ENCODE results near the gene LRRC37A. TPM values are rescaled to one million over a fixed set of nuclear protein-coding genes. Genes with fewer than 3 reads are reported as not detected.
"Not testable (repeated sequence)": the region's sequence is repeated elsewhere in the genome, so short reads cannot be mapped to it uniquely, and the experiment has no call there.

Gene LRRC37A
- total and polyA plus RNA-seq, 12 donors: 0.19 to 4.1 (median 1.2) TPM

DNA sequence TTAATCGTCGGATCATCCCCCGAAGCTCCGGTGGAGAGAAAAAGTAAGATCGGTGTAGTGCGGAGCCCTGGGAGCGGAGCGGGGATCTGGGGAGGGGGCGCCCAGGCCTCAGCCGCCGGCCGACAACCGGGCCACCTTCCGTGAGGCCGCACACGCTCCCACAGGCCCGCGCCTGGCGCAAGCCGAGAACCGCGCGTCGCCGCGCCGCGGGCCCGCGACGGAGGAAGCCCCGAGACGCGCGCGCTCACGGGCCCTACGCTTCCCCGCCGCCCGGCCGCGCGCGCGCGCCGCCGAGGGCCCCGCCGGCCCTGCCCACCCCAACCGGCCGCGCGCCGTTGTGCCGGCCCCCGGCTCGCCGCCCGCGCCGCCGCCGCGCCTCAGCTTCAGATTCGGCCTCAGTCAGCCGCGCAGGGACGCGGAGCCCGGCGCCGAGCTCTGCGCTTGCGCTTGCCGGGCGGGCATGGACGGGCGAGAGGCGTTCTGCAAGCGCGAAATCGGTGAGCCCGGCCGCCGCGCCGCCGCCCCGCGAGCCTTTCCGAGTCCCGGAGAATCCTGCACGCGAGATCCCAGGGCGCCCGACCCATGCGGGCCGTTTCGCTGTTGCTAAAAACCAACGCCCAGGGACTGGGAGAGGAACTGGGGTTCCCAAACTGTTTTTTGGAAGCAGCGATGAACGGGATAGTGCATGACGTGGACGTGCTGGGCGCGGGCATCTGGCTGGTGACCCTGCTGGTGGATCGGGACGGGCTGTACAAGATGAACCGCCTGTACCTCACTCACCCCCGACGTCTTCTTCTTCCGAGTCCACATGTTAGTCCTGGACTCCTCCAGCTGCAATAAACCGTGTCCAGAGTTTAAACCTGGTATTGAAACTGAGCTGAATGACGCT is 28.0 kb upstream of the LRRC37A start:
- H3K4me3 ChIP-seq: peak overlapping the region; percentile 61 to 95 (median 72)
- peak overlapping the region; percentile 33 to 95 (median 88) for H3K27ac ChIP-seq
- peak; percentile 87 to 99 (median 93) for ATAC-seq
- H3K27me3 ChIP-seq: no peaks in the 10 kb centered on the region
- no peaks in the 10 kb centered on the region for H3K36me3 ChIP-seq
- TF ChIP-seq, protein P1, sequence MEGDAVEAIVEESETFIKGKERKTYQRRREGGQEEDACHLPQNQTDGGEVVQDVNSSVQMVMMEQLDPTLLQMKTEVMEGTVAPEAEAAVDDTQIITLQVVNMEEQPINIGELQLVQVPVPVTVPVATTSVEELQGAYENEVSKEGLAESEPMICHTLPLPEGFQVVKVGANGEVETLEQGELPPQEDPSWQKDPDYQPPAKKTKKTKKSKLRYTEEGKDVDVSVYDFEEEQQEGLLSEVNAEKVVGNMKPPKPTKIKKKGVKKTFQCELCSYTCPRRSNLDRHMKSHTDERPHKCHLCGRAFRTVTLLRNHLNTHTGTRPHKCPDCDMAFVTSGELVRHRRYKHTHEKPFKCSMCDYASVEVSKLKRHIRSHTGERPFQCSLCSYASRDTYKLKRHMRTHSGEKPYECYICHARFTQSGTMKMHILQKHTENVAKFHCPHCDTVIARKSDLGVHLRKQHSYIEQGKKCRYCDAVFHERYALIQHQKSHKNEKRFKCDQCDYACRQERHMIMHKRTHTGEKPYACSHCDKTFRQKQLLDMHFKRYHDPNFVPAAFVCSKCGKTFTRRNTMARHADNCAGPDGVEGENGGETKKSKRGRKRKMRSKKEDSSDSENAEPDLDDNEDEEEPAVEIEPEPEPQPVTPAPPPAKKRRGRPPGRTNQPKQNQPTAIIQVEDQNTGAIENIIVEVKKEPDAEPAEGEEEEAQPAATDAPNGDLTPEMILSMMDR (IDR thresholded peaks at IDR 0.05): peak in 2 of 9 donors; percentile 3 to 8
- no peaks in the 10 kb centered on the region for H3K9me3 ChIP-seq
- peaks cover 5 to 28% (median 12%) of the 10 kb centered on the region in 9 donors for H3K4me1 ChIP-seq
- DNase-seq: peak; percentile 85 to 90
- WGBS, 2 donors: 0% methylated on average over 106 to 116 of the region's 116 CpGs
- intact Hi-C loops (cut with DNase I): loop anchor here in 1 of 10 donors (5.0 kb wide), 1 partner anchor 675 kb away; no protein-coding TSS in a partner anchor

DNA sequence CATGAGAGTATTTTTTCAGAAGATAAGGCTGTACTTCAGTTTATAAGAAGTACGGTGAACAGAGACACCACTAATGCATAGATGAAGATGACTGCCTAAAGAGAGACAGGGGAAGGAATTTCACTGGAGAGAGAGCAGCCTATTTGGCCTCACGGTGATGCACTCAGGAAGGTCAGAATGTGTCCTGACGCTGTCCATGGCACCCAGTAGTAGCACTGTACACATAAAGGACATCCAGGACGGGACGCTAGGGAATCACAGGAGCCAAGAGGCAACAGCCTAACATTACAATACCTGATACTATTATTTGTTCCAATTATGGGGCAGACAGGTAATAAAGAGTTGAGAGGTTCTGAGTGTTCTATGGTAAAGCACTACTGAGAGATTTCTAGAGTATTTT is 24.9 kb upstream of the LRRC37A start:
- ATAC-seq (no peak), DNase-seq (no peak)
- H3K27ac ChIP-seq: no peak overlapping the region
- H3K9me3 ChIP-seq: no peaks in the 10 kb centered on the region
- H3K27me3 ChIP-seq: peaks cover 0 to 4% (median 0%) of the 10 kb centered on the region in 7 donors
- intact Hi-C loops (cut with DNase I): no loop called here
- peaks cover 5 to 21% (median 12%) of the 10 kb centered on the region in 9 donors for H3K4me1 ChIP-seq
- TF ChIP-seq, protein P1 (IDR thresholded peaks at IDR 0.05): no peak
- no peak overlapping the region for H3K4me3 ChIP-seq
- WGBS, 2 donors: 54% methylated on average over 5 of the region's 5 CpGs
- H3K36me3 ChIP-seq: no peaks in the 10 kb centered on the region

DNA sequence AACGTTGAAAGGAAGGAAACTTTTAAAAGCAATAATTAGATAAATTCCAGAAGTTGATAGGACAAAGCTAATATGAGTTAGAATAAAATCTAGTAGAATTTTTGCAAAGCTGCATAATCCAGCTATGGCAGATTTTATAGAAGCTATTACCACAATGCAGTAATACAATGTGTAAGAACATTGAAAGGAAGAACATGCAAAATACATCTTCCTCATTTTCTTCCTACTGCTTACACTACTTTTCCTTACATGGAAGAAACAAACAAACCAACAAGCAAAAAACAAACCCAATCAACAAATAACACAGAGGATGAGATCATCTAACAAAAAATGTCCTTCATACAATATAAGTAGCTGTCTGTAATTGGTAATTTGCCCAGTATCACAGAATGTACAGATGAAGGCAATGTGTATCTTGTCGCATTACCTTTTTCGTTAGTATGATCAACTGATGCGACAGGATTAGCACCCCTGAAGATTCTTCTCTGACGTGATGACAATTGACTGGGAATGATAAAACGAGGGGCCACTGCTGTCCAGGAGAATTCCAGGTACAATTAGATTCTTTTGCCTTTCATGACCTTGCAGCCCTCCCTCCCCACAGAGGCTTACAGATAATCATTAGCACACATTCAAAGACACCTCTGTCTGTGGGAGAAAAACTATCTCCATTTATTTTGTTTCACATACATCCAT is 21.2 kb upstream of the LRRC37A start:
- no peak overlapping the region for H3K4me3 ChIP-seq
- peaks cover 0 to 6% (median 0%) of the 10 kb centered on the region in 7 donors for H3K27me3 ChIP-seq
- H3K36me3 ChIP-seq: no peaks in the 10 kb centered on the region
- TF ChIP-seq, protein P1 (IDR thresholded peaks at IDR 0.05): no peak
- H3K27ac ChIP-seq: no peak overlapping the region
- DNase-seq (no peak), ATAC-seq (no peak)
- intact Hi-C loops (cut with DNase I): no loop called here
- H3K9me3 ChIP-seq: no peaks in the 10 kb centered on the region
- no peaks in the 10 kb centered on the region for H3K4me1 ChIP-seq
- WGBS, 2 donors: 63 to 70% methylated on average over 6 of the region's 6 CpGs

DNA sequence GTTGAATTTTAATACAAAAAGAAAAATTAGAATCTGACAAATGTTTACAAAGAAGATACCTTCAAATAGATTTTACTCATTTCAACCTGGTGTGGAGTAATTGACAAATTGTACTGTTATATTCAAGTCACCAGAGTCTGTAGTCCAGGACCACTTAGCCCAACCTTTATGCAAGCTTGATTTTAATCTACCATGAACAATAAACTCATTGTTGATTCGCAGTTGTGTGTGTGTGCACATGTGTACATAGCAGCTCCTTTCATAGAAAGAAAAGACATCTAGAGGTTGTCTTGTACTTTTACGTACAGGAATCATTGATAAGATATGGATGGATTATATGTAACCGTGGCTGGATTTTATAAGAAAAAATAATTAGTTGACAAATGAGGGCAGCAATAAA is 20.7 kb upstream of the LRRC37A start:
- no peak for DNase-seq
- Histone ChIP-seq H3K4me1 (no peaks in the 10 kb centered on the region), H3K4me3 (no peak overlapping the region), H3K27me3 (peaks cover 0 to 6% (median 0%) of the 10 kb centered on the region in 7 donors), H3K9me3 (no peaks in the 10 kb centered on the region), H3K36me3 (no peaks in the 10 kb centered on the region), H3K27ac (no peak overlapping the region)
- intact Hi-C loops (cut with DNase I): no loop called here
- no peak for ATAC-seq
- WGBS, 2 donors: 77 to 84% methylated on average over 3 of the region's 3 CpGs
- TF ChIP-seq, protein P1 (IDR thresholded peaks at IDR 0.05): no peak

DNA sequence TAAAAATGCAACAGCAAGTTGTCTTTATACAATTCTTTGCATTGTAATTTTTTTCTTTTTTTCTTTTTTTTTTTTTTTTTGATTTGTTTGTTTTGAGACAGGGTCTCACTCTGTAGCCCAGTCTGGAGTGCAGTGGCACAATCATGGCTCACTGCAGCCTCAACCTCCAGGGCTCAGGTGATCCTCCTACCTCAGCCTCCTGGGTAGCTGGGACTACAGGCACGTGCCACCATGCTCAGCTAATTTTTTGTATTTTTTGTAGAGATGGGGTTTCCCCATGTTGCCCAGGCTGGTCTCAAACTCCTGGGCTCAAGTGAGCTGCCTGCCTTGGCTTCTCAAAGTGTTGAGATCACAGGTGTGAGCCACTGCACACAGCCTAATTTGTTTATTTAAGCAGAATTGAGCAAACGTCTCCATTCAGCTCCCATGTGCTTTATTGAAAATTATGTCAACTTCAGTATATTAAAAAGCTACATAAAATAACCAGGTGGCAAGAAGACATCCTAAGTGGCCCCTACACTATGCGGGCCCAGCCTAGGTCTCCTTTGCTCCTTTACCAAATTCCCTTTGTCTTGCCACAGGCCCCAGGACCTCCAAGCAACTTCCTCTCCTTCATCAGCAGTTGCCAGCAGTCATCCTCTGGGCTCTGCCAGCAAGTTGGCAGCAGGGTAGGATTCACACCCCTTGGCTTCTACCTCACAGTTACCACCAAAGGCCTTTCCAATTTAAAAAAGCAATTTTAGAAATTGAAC is 18.0 kb upstream of the LRRC37A start:
- 82 to 85% methylated on average over 3 of the region's 3 CpGs for WGBS, 2 donors
- peak in 2 of 8 donors; percentile 20 to 53 for ATAC-seq
- H3K27me3 ChIP-seq; H3K36me3 ChIP-seq; H3K27ac ChIP-seq; DNase-seq; H3K9me3 ChIP-seq; H3K4me1 ChIP-seq; intact Hi-C loops (cut with DNase I); H3K4me3 ChIP-seq: not testable (repeated sequence)

DNA sequence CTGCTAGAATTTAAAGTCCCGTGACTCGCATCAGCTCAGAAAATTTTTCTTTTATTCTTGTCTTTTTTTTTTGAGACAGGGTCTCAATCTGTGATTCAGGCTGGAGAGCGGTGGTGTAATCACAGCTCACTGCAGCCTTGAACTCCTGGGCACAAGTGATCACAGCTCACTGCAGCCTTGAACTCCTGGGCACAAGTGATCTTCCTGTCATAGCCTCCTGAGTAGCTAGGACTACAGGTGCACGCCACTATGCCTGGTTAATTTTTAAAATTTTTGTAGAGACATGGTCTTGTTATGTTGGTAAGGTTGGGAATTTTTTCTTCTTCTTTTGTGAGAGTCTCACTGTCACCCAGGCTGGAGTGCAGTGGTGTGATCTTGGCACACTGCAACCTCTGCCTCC is 13.6 kb upstream of the LRRC37A start:
- DNase-seq, H3K4me3 ChIP-seq, H3K9me3 ChIP-seq, H3K27me3 ChIP-seq, H3K36me3 ChIP-seq, ATAC-seq, H3K4me1 ChIP-seq, H3K27ac ChIP-seq: not testable (repeated sequence)
- 92 to 94% methylated on average over 4 of the region's 4 CpGs for WGBS, 2 donors
- intact Hi-C loops (cut with DNase I): loop anchor here in 1 of 10 donors (10.0 kb wide), 1 partner anchor 277 kb away; no protein-coding TSS in a partner anchor

Data from heart right ventricle (tissue), 16 donors.